GM20000 (cell line): ENCODE data around the gene LACTBL1.
A peak's percentile ranks its signal among the peaks of the same experiment; 100 is the strongest.
"Not testable (repeated sequence)": the region's sequence is repeated elsewhere in the genome, so short reads cannot be mapped to it uniquely, and the experiment has no call there.

Experiments
- DNase-seq: peaks from one replicate; pipeline ENCODE4 v3.0.0; 2012; ENCODE audit warnings: low spot score
- CTCF ChIP-seq: IDR thresholded peaks from 2 replicates; pipeline ENCODE4 v1.5.1; 2012; ENCODE audit warnings: mild to moderate bottlenecking, control low read depth; ENCODE audit errors: extremely low read depth, missing control alignments

Gene LACTBL1

GRCh38 chr1:22972760-22973159, at the start of gene LACTBL1:
Gene LACTBL1, minus strand, starts transcription at chr1:22972866. Its CDS starts 550 bp downstream, at chr1:22972316.
- TF ChIP-seq CTCF, result no peak
- DNase-seq, result no peak

GRCh38 chr1:23021834-23022233, 49.2 kb upstream of the LACTBL1 start:
- DNase-seq, result no peak
- TF ChIP-seq CTCF, result no peak

- no peak for TF ChIP-seq CTCF
- DNase-seq, result peak; percentile 18
These were observed 48.2 kb upstream of the LACTBL1 start for GRCh38 chr1:23020706-23021405.

- peak; percentile 55 for DNase-seq
- no peak for TF ChIP-seq CTCF
These were observed 47.4 kb upstream of the LACTBL1 start for GRCh38 chr1:23019863-23020625.

GRCh38 chr1:23019094-23019862, 46.6 kb upstream of the LACTBL1 start, which contains the start of gene KDM1A:
Gene KDM1A, plus strand, starts transcription at chr1:23019468. Its CDS starts 129 bp downstream, at chr1:23019597.
- peak; percentile 2 for TF ChIP-seq CTCF
- peak; percentile 95 for DNase-seq

- DNase-seq, result no peak
- TF ChIP-seq CTCF, result no peak
These were observed 46.0 kb upstream of the LACTBL1 start for GRCh38 chr1:23018661-23019093.

- peak; percentile 18 for DNase-seq
These were observed 41.0 kb upstream of the LACTBL1 start for GRCh38 chr1:23013657-23014056.

GRCh38 chr1:23010025-23010424, 37.4 kb upstream of the LACTBL1 start:
- DNase-seq, result not testable (repeated sequence)

More at GRCh38 chr1:23013657-23014056, 41.0 kb upstream of the LACTBL1 start:
- TF ChIP-seq CTCF, result no peak
